ENCODE results near the gene CUBN.

The CUBN gene

GRCh38 chr10:16798571-16798970, 331.0 kb downstream of the CUBN start:
- Histone ChIP-seq H3K27me3 (ENCODE audit: control insufficient read depth, insufficient read depth, low read length) (no peaks in the 10 kb centered on the region), H3K36me3 (ENCODE audit: insufficient read depth, low read length) (no peaks in the 10 kb centered on the region), H3K9ac (ENCODE audit: low read depth, low read length) (no peak overlapping the region), H3K4me1 (ENCODE audit: control insufficient read depth, insufficient read depth, low read length) (no peaks in the 10 kb centered on the region), H3K4me2 (ENCODE audit: low read length) (no peak overlapping the region), H3K9me3 (replicated peaks; ENCODE audit: low read length) (no peaks in the 10 kb centered on the region), H3K4me3 (ENCODE audit: low read length) (no peak overlapping the region)

GRCh38 chr10:16795410-16796073, 334.1 kb downstream of the CUBN start:
- Histone ChIP-seq H3K4me2 (ENCODE audit: low read length) (no peak overlapping the region), H3K27me3 (ENCODE audit: control insufficient read depth, insufficient read depth, low read length) (no peaks in the 10 kb centered on the region), H3K4me1 (ENCODE audit: control insufficient read depth, insufficient read depth, low read length) (peaks cover 3% of the 10 kb centered on the region), H3K9me3 (replicated peaks; ENCODE audit: low read length) (no peaks in the 10 kb centered on the region), H3K4me3 (ENCODE audit: low read length) (no peak overlapping the region), H3K36me3 (ENCODE audit: insufficient read depth, low read length) (peaks cover 3% of the 10 kb centered on the region), H3K9ac (ENCODE audit: low read depth, low read length) (no peak overlapping the region)

- H3K9me3 ChIP-seq (replicated peaks; ENCODE audit: low read length) = no peaks in the 10 kb centered on the region
Observed at GRCh38 chr10:16794005-16794404, 335.6 kb downstream of the CUBN start.

GRCh38 chr10:16792675-16793074, 336.9 kb downstream of the CUBN start:
- H3K4me3 ChIP-seq (ENCODE audit: low read length) = no peak overlapping the region
- peaks cover 3% of the 10 kb centered on the region for H3K4me1 ChIP-seq (ENCODE audit: control insufficient read depth, insufficient read depth, low read length)
- H3K4me2 ChIP-seq (ENCODE audit: low read length) = no peak overlapping the region
- H3K9ac ChIP-seq (ENCODE audit: low read depth, low read length) = no peak overlapping the region
- no peaks in the 10 kb centered on the region for H3K9me3 ChIP-seq (replicated peaks; ENCODE audit: low read length)
- peaks cover 3% of the 10 kb centered on the region for H3K36me3 ChIP-seq (ENCODE audit: insufficient read depth, low read length)
- H3K27me3 ChIP-seq (ENCODE audit: control insufficient read depth, insufficient read depth, low read length) = no peaks in the 10 kb centered on the region

More at GRCh38 chr10:16794005-16794404, 335.6 kb downstream of the CUBN start:
- H3K4me2 ChIP-seq (ENCODE audit: low read length) = no peak overlapping the region
- H3K4me1 ChIP-seq (ENCODE audit: control insufficient read depth, insufficient read depth, low read length) = peaks cover 3% of the 10 kb centered on the region
- no peak overlapping the region for H3K4me3 ChIP-seq (ENCODE audit: low read length)
- H3K36me3 ChIP-seq (ENCODE audit: insufficient read depth, low read length) = peaks cover 3% of the 10 kb centered on the region
- no peak overlapping the region for H3K9ac ChIP-seq (ENCODE audit: low read depth, low read length)
- H3K27me3 ChIP-seq (ENCODE audit: control insufficient read depth, insufficient read depth, low read length) = no peaks in the 10 kb centered on the region

GRCh38 chr10:16789765-16790164, 339.8 kb downstream of the CUBN start:
- Histone ChIP-seq H3K4me1 (ENCODE audit: control insufficient read depth, insufficient read depth, low read length) (peaks cover 3% of the 10 kb centered on the region), H3K9ac (ENCODE audit: low read depth, low read length) (no peak overlapping the region), H3K9me3 (replicated peaks; ENCODE audit: low read length) (no peaks in the 10 kb centered on the region), H3K4me2 (ENCODE audit: low read length) (no peak overlapping the region), H3K27me3 (ENCODE audit: control insufficient read depth, insufficient read depth, low read length) (no peaks in the 10 kb centered on the region), H3K4me3 (ENCODE audit: low read length) (no peak overlapping the region), H3K36me3 (ENCODE audit: insufficient read depth, low read length) (peaks cover 6% of the 10 kb centered on the region)

- H3K36me3 ChIP-seq (ENCODE audit: insufficient read depth, low read length) = peaks cover 6% of the 10 kb centered on the region
- no peak overlapping the region for H3K9ac ChIP-seq (ENCODE audit: low read depth, low read length)
- H3K9me3 ChIP-seq (replicated peaks; ENCODE audit: low read length) = no peaks in the 10 kb centered on the region
- peaks cover 3% of the 10 kb centered on the region for H3K4me1 ChIP-seq (ENCODE audit: control insufficient read depth, insufficient read depth, low read length)
- no peak overlapping the region for H3K4me2 ChIP-seq (ENCODE audit: low read length)
- no peaks in the 10 kb centered on the region for H3K27me3 ChIP-seq (ENCODE audit: control insufficient read depth, insufficient read depth, low read length)
- H3K4me3 ChIP-seq (ENCODE audit: low read length) = no peak overlapping the region
Observed at GRCh38 chr10:16789261-16789660, 340.4 kb downstream of the CUBN start.

- peaks cover 6% of the 10 kb centered on the region for H3K36me3 ChIP-seq (ENCODE audit: insufficient read depth, low read length)
- H3K9me3 ChIP-seq (replicated peaks; ENCODE audit: low read length) = no peaks in the 10 kb centered on the region
- no peak overlapping the region for H3K4me2 ChIP-seq (ENCODE audit: low read length)
- H3K27me3 ChIP-seq (ENCODE audit: control insufficient read depth, insufficient read depth, low read length) = no peaks in the 10 kb centered on the region
- H3K4me1 ChIP-seq (ENCODE audit: control insufficient read depth, insufficient read depth, low read length) = peaks cover 3% of the 10 kb centered on the region
- H3K9ac ChIP-seq (ENCODE audit: low read depth, low read length) = no peak overlapping the region
- H3K4me3 ChIP-seq (ENCODE audit: low read length) = no peak overlapping the region
Observed at GRCh38 chr10:16788778-16789177, 340.8 kb downstream of the CUBN start.

GRCh38 chr10:16788125-16788524, 341.5 kb downstream of the CUBN start:
- H3K4me1 ChIP-seq (ENCODE audit: control insufficient read depth, insufficient read depth, low read length) = peaks cover 3% of the 10 kb centered on the region
- no peaks in the 10 kb centered on the region for H3K9me3 ChIP-seq (replicated peaks; ENCODE audit: low read length)
- no peaks in the 10 kb centered on the region for H3K27me3 ChIP-seq (ENCODE audit: control insufficient read depth, insufficient read depth, low read length)
- no peak overlapping the region for H3K4me2 ChIP-seq (ENCODE audit: low read length)
- peaks cover 6% of the 10 kb centered on the region for H3K36me3 ChIP-seq (ENCODE audit: insufficient read depth, low read length)
- H3K9ac ChIP-seq (ENCODE audit: low read depth, low read length) = no peak overlapping the region
- no peak overlapping the region for H3K4me3 ChIP-seq (ENCODE audit: low read length)

GRCh38 chr10:16787361-16787791, 342.2 kb downstream of the CUBN start:
- H3K27me3 ChIP-seq (ENCODE audit: control insufficient read depth, insufficient read depth, low read length) = no peaks in the 10 kb centered on the region
- no peak overlapping the region for H3K9ac ChIP-seq (ENCODE audit: low read depth, low read length)
- no peak overlapping the region for H3K4me3 ChIP-seq (ENCODE audit: low read length)
- no peaks in the 10 kb centered on the region for H3K4me1 ChIP-seq (ENCODE audit: control insufficient read depth, insufficient read depth, low read length)
- H3K36me3 ChIP-seq (ENCODE audit: insufficient read depth, low read length) = peaks cover 6% of the 10 kb centered on the region
- no peak overlapping the region for H3K4me2 ChIP-seq (ENCODE audit: low read length)
- no peaks in the 10 kb centered on the region for H3K9me3 ChIP-seq (replicated peaks; ENCODE audit: low read length)

- H3K4me2 ChIP-seq (ENCODE audit: low read length) = no peak overlapping the region
- H3K9me3 ChIP-seq (replicated peaks; ENCODE audit: low read length) = no peaks in the 10 kb centered on the region
- H3K27me3 ChIP-seq (ENCODE audit: control insufficient read depth, insufficient read depth, low read length) = no peaks in the 10 kb centered on the region
- H3K4me1 ChIP-seq (ENCODE audit: control insufficient read depth, insufficient read depth, low read length) = peaks cover 5% of the 10 kb centered on the region
- H3K4me3 ChIP-seq (ENCODE audit: low read length) = no peak overlapping the region
- H3K9ac ChIP-seq (ENCODE audit: low read depth, low read length) = no peak overlapping the region
- peaks cover 6% of the 10 kb centered on the region for H3K36me3 ChIP-seq (ENCODE audit: insufficient read depth, low read length)
Observed at GRCh38 chr10:16780338-16780880, 349.2 kb downstream of the CUBN start.

GRCh38 chr10:16779384-16779915, 350.2 kb downstream of the CUBN start:
- Histone ChIP-seq H3K4me1 (ENCODE audit: control insufficient read depth, insufficient read depth, low read length) (peaks cover 5% of the 10 kb centered on the region), H3K4me2 (ENCODE audit: low read length) (no peak overlapping the region), H3K27me3 (ENCODE audit: control insufficient read depth, insufficient read depth, low read length) (no peaks in the 10 kb centered on the region), H3K36me3 (ENCODE audit: insufficient read depth, low read length) (peaks cover 6% of the 10 kb centered on the region), H3K4me3 (ENCODE audit: low read length) (no peak overlapping the region), H3K9ac (ENCODE audit: low read depth, low read length) (no peak overlapping the region), H3K9me3 (replicated peaks; ENCODE audit: low read length) (no peaks in the 10 kb centered on the region)
